Glutamatergic neuron (in vitro differentiated cells): Measurements from ENCODE around the gene PIK3C2G. TPM values are rescaled to one million over a fixed set of nuclear protein-coding genes. Genes with fewer than 3 reads are reported as not detected.

ENCODE experiments used
- DNase-seq: peaks from one replicate; pipeline ENCODE4 v3.0.0; 2022
- H3K27ac Mint-ChIP-seq: one replicate; pipeline ENCODE4 v1.8.0; 2020; ENCODE audit warnings: mild to moderate bottlenecking, mixed read lengths, inconsistent platforms; ENCODE audit not compliant: unreplicated experiment
- H3K27me3 Mint-ChIP-seq: one replicate; pipeline ENCODE4 v1.8.0; 2020; ENCODE audit warnings: mild to moderate bottlenecking, moderate library complexity, mixed read lengths, inconsistent platforms; ENCODE audit not compliant: unreplicated experiment
- H3K36me3 Mint-ChIP-seq: one replicate; pipeline ENCODE4 v1.8.0; 2020; ENCODE audit warnings: mild to moderate bottlenecking, mixed read lengths, inconsistent platforms; ENCODE audit not compliant: unreplicated experiment
- H3K4me1 Mint-ChIP-seq: one replicate; pipeline ENCODE4 v1.8.0; 2020; ENCODE audit warnings: mild to moderate bottlenecking, low read depth, mixed read lengths, inconsistent platforms; ENCODE audit not compliant: unreplicated experiment
- H3K4me3 Mint-ChIP-seq: one replicate; pipeline ENCODE4 v1.8.0; 2020; ENCODE audit warnings: mild to moderate bottlenecking, mixed read lengths, inconsistent platforms; ENCODE audit not compliant: unreplicated experiment
- H3K9me3 Mint-ChIP-seq: one replicate; pipeline ENCODE4 v1.8.0; 2020; ENCODE audit warnings: mild to moderate bottlenecking, moderate library complexity, mixed read lengths, inconsistent platforms; ENCODE audit not compliant: unreplicated experiment
- CTCF ChIP-seq: fragments of 200-600 bp; sonication (generic); IDR thresholded peaks from one replicate; pipeline ENCODE4 v1.5.0; 2021; ENCODE audit not compliant: partially characterized antibody, unreplicated experiment
- total RNA-seq: library from RNA; stranded (reverse); fragmentation: NEBNext Ultra II Directional; extraction: Animal tissue kit (Norgen Biotek cat#: 25700); gene quantifications from one replicate; pipeline ENCODE4 v1.2.1, GENCODE V29; 2021; ENCODE audit not compliant: unreplicated experiment

PIK3C2G gene
- total RNA-seq, 1 donor from 2014 or later, result not detected

- Mint-ChIP-seq H3K27me3 (no peaks in the 10 kb centered on the region), H3K36me3 (no peaks in the 10 kb centered on the region), H3K4me1 (peaks cover 6% of the 10 kb centered on the region), H3K27ac (no peak overlapping the region), H3K4me3 (no peak overlapping the region), H3K9me3 (no peaks in the 10 kb centered on the region)
- no peak for DNase-seq
- TF ChIP-seq CTCF, result no peak
Observed at GRCh38 chr12:18576104-18576626, 314.8 kb downstream of the PIK3C2G start.

GRCh38 chr12:18576648-18577047 lies 315.3 kb downstream of the PIK3C2G start:
- Mint-ChIP-seq H3K36me3 (peaks cover under 1% of the 10 kb centered on the region), H3K27me3 (no peaks in the 10 kb centered on the region), H3K27ac (no peak overlapping the region), H3K4me3 (no peak overlapping the region), H3K9me3 (no peaks in the 10 kb centered on the region), H3K4me1 (peaks cover 6% of the 10 kb centered on the region)
- TF ChIP-seq CTCF, result no peak
- no peak for DNase-seq

GRCh38 chr12:18578191-18578590 lies 316.9 kb downstream of the PIK3C2G start:
- Mint-ChIP-seq H3K36me3 (peaks cover 5% of the 10 kb centered on the region), H3K9me3 (no peaks in the 10 kb centered on the region), H3K27ac (no peak overlapping the region), H3K27me3 (no peaks in the 10 kb centered on the region), H3K4me1 (peaks cover 7% of the 10 kb centered on the region), H3K4me3 (no peak overlapping the region)
- no peak for TF ChIP-seq CTCF
- no peak for DNase-seq

- H3K27ac Mint-ChIP-seq, result no peak overlapping the region
- no peak overlapping the region for H3K4me3 Mint-ChIP-seq
- H3K4me1 Mint-ChIP-seq, result peaks cover 7% of the 10 kb centered on the region
- H3K9me3 Mint-ChIP-seq, result peaks cover 1% of the 10 kb centered on the region
- no peaks in the 10 kb centered on the region for H3K27me3 Mint-ChIP-seq
- no peak for DNase-seq
- peaks cover 15% of the 10 kb centered on the region for H3K36me3 Mint-ChIP-seq
- TF ChIP-seq CTCF, result no peak
Observed at GRCh38 chr12:18580291-18580690, 319.0 kb downstream of the PIK3C2G start.

- no peak overlapping the region for H3K27ac Mint-ChIP-seq
- peaks cover 7% of the 10 kb centered on the region for H3K4me1 Mint-ChIP-seq
- no peak overlapping the region for H3K4me3 Mint-ChIP-seq
- peaks cover 15% of the 10 kb centered on the region for H3K36me3 Mint-ChIP-seq
- no peaks in the 10 kb centered on the region for H3K27me3 Mint-ChIP-seq
- peaks cover 3% of the 10 kb centered on the region for H3K9me3 Mint-ChIP-seq
- no peak for DNase-seq
- TF ChIP-seq CTCF, result no peak
Observed at GRCh38 chr12:18580706-18581105, 319.4 kb downstream of the PIK3C2G start.
